Loucy (cell line): ENCODE measurements around the gene PGAP6.

Experiments used
- H2AFZ ChIP-seq: fragments of 200-600 bp; sonication (generic); 2 replicates; pipeline ENCODE4 v1.6.0; 2016; ENCODE audit warnings: antibody characterized with exemption, mild to moderate bottlenecking, low read length, moderate library complexity
- H3F3A ChIP-seq: fragments of 200-600 bp; 2 replicates; pipeline ENCODE4 v1.6.0; 2016; ENCODE audit warnings: antibody characterized with exemption, low read depth, mild to moderate bottlenecking
- H3K27me3 ChIP-seq: fragments of 200-600 bp; sonication (generic); 2 replicates; pipeline ENCODE4 v1.6.1; 2014; ENCODE audit warnings: low read length, mild to moderate bottlenecking; ENCODE audit not compliant: insufficient read depth, poor library complexity, severe bottlenecking
- H3K36me3 ChIP-seq: fragments of 200-600 bp; sonication (generic); 2 replicates; pipeline ENCODE4 v1.6.1; 2016; ENCODE audit warnings: low read length; ENCODE audit not compliant: insufficient read depth
- H3K4me1 ChIP-seq: fragments of 200-600 bp; sonication (generic); 2 replicates; pipeline ENCODE4 v1.5.1; 2014; ENCODE audit warnings: low read length, mild to moderate bottlenecking; ENCODE audit not compliant: insufficient read depth, poor library complexity, severe bottlenecking
- H3K4me2 ChIP-seq: fragments of 200-600 bp; sonication (generic); 2 replicates; pipeline ENCODE4 v1.6.0; 2014; ENCODE audit warnings: antibody characterized with exemption, low read length, low read depth, mild to moderate bottlenecking; ENCODE audit not compliant: poor library complexity, severe bottlenecking
- H3K4me3 ChIP-seq: fragments of 200-600 bp; sonication (generic); 2 replicates; pipeline ENCODE4 v1.5.1; 2014; ENCODE audit warnings: low read length, mild to moderate bottlenecking, mixed read lengths; ENCODE audit not compliant: poor library complexity, severe bottlenecking
- H3K79me2 ChIP-seq: fragments of 200-600 bp; sonication (generic); 2 replicates; pipeline ENCODE4 v1.6.1; 2014; ENCODE audit warnings: low read length; ENCODE audit not compliant: insufficient read depth
- H3K9ac ChIP-seq: fragments of 200-600 bp; sonication (generic); 2 replicates; pipeline ENCODE4 v1.6.0; 2014; ENCODE audit warnings: mild to moderate bottlenecking, low read depth, low read length, moderate library complexity; ENCODE audit not compliant: poor library complexity, severe bottlenecking
- H3K9me2 ChIP-seq: fragments of 200-600 bp; sonication (generic); replicated peaks from 2 replicates; pipeline ENCODE4 v1.6.1; 2016; ENCODE audit warnings: low read depth, low read length, mixed read lengths
- H3K9me3 ChIP-seq: fragments of 200-600 bp; sonication (generic); 2 replicates; pipeline ENCODE4 v1.6.1; 2014; ENCODE audit warnings: mild to moderate bottlenecking, antibody characterized with exemption, low read length, low read depth; ENCODE audit not compliant: insufficient read depth
- H4K20me1 ChIP-seq: fragments of 200-600 bp; sonication (generic); 2 replicates; pipeline ENCODE4 v1.6.0; 2014; ENCODE audit warnings: antibody characterized with exemption, low read length, mild to moderate bottlenecking; ENCODE audit not compliant: insufficient read depth, poor library complexity, severe bottlenecking
- EZH2phosphoT487 ChIP-seq: fragments of 200-600 bp; IDR thresholded peaks from 2 replicates; pipeline ENCODE4 v1.6.1; 2018; ENCODE audit warnings: antibody characterized with exemption, mild to moderate bottlenecking, moderate library complexity, borderline replicate concordance
- TF ChIP-seq, protein P1 (sequence below): fragments of 200-600 bp; sonication (generic); conservative IDR thresholded peaks from 2 replicates; pipeline ENCODE4 v1.5.1; 2014; ENCODE audit warnings: mild to moderate bottlenecking, antibody characterized with exemption, low read length

Gene PGAP6

DNA sequence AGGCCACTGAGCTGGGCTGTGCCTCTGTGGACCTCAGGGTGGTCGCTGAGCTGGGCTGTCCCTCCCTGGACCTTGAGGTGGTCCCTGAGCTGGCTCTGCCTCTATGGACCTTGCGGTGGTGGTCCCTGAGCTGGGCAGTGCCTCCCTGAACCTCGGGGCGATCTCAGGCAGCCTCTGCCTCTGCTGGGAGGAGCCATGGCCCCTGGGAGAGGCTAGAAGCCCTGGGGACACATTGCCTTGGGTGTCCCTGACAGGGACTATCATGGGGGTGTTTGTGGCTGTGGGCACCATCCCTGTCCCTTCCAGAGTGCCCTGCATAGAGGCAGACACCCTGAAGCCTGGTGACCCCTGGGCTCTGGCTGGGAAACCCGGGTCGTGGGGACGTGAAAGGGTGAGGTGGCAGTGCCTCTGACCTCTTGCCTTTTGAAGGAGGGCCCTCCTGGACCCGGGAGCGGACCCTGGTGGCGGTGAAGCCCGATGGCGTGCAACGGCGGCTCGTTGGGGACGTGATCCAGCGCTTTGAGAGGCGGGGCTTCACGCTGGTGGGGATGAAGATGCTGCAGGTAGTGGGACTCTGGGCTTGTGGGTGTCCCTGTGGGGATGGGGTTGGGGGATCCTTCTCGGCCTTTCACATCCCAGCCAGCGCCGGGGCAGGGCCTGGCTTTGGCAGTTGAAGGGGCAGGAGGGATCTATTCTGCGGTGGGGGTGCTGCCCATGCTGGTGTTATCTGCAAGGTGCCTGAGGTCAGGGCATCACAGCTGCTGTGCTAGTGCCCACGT is 17.0 kb upstream of the PGAP6 start:
- Histone ChIP-seq H3K4me1 (peaks cover 4% of the 10 kb centered on the region), H3K9ac (no peak overlapping the region), H3F3A (0 out of 2 replicates have a peak, but pooled peaks cover 3% of the 10 kb centered on the region), H3K9me2 (no peaks in the 10 kb centered on the region), H3K27me3 (no peaks in the 10 kb centered on the region), H3K36me3 (no peaks in the 10 kb centered on the region), H3K4me3 (no peak overlapping the region), H3K79me2 (no peaks in the 10 kb centered on the region), H3K4me2 (no peak overlapping the region), H3K9me3 (no peaks in the 10 kb centered on the region), H2AFZ (no peak overlapping the region), H4K20me1 (no peaks in the 10 kb centered on the region)
- TF ChIP-seq, protein P1, sequence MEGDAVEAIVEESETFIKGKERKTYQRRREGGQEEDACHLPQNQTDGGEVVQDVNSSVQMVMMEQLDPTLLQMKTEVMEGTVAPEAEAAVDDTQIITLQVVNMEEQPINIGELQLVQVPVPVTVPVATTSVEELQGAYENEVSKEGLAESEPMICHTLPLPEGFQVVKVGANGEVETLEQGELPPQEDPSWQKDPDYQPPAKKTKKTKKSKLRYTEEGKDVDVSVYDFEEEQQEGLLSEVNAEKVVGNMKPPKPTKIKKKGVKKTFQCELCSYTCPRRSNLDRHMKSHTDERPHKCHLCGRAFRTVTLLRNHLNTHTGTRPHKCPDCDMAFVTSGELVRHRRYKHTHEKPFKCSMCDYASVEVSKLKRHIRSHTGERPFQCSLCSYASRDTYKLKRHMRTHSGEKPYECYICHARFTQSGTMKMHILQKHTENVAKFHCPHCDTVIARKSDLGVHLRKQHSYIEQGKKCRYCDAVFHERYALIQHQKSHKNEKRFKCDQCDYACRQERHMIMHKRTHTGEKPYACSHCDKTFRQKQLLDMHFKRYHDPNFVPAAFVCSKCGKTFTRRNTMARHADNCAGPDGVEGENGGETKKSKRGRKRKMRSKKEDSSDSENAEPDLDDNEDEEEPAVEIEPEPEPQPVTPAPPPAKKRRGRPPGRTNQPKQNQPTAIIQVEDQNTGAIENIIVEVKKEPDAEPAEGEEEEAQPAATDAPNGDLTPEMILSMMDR = no peak
- no peak for TF ChIP-seq EZH2phosphoT487

DNA sequence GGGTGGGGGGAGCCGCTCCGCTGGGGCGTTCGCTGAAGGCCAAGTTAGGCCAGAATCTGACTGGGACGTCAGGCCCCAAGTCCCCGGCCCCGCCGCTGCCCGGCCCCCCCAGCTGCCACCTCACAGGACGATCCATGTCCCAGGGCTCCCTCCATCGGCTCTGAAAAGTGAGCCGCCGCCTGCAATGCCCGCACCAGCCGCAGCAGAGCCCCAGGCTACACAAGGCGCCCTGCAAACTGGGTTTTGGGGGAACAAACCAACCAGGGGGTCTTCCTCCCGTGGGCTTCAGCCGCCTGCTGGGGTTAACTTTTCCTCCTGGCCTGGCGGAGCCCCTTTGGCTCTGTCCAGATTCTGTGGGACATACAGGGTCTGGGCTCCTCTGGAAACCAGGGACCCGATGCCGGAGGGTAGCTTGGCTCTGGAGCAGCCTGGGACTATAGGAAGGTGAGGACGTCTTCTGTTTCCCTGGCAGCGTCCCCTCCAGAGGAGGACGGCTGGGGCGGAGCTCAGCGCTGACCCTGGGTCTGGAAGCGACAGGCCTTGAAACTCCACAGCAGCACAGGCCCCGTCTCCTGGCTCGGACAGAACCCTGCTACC is 16.1 kb upstream of the PGAP6 start:
- Histone ChIP-seq H3K4me3 (no peak overlapping the region), H3K9ac (no peak overlapping the region)

DNA sequence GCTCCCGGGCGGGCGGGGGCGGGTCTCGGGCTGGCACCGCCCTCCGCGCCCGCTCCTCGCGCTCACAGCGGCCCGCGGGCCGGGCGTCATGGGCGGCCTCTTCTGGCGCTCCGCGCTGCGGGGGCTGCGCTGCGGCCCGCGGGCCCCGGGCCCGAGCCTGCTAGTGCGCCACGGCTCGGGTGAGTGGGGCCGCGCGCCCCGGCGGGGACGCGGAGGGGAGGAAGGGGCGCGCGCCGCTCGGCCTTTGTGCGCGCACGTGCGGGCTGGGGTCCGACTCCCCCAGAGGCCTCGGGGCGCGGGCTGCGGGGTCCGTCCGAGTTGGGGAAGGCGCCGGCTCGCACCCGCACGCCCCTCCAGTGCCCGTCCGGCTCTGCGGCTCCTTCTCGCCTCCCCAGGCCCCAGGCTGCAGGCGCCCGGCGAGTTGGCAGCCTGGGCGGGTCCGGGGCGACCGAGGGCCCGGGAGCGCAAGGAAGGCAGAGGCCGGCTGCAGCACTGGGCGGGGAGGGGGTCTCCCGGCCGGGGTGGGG is 15.4 kb upstream of the PGAP6 start, which contains the start of gene NME4:
Gene NME4, plus strand, starts transcription at position 65 of the 527 bp plus-strand sequence. Its CDS starts 24 bp downstream, at position 89.
- Histone ChIP-seq H3K4me3 (peak within 1 kb of the TSS; percentile 85), H3K9me3 (no peaks in the 10 kb centered on the region), H3K4me1 (peaks cover 4% of the 10 kb centered on the region), H3K36me3 (no peaks in the 10 kb centered on the region), H3K4me2 (peak within 1 kb of the TSS; percentile 89), H4K20me1 (no peaks in the 10 kb centered on the region), H2AFZ (peak within 1 kb of the TSS; percentile 95), H3F3A (0 out of 2 replicates have a peak, but pooled peaks cover 3% of the 10 kb centered on the region), H3K79me2 (no peaks in the 10 kb centered on the region), H3K9ac (peak within 1 kb of the TSS; percentile 73), H3K27me3 (no peaks in the 10 kb centered on the region), H3K9me2 (no peaks in the 10 kb centered on the region)
- TF ChIP-seq EZH2phosphoT487 = no peak
- TF ChIP-seq, protein P1 = no peak

More for the DNA sequence above, 16.1 kb upstream of the PGAP6 start:
- H3K4me2 ChIP-seq = peak overlapping the region; percentile 20
- no peaks in the 10 kb centered on the region for H3K36me3 ChIP-seq
- TF ChIP-seq, protein P1 = no peak
- no peak for TF ChIP-seq EZH2phosphoT487
- H3K9me2 ChIP-seq = no peaks in the 10 kb centered on the region
- no peaks in the 10 kb centered on the region for H4K20me1 ChIP-seq
- H3K27me3 ChIP-seq = no peaks in the 10 kb centered on the region
- no peaks in the 10 kb centered on the region for H3K9me3 ChIP-seq
- no peak overlapping the region for H2AFZ ChIP-seq
- H3F3A ChIP-seq = 0 out of 2 replicates have a peak, but pooled peaks cover 3% of the 10 kb centered on the region
- peaks cover 4% of the 10 kb centered on the region for H3K4me1 ChIP-seq
- H3K79me2 ChIP-seq = no peaks in the 10 kb centered on the region
